Measurements from ENCODE around the gene FBXO30. TPM values are rescaled to one million over a fixed set of nuclear protein-coding genes. Genes with fewer than 3 reads are reported as not detected.

FBXO30 gene
- total RNA-seq = 13.1 TPM
- long read RNA-seq, full-length matches to known transcripts = 11 of 13 reads
- long read RNA-seq, partial matches to known transcripts = 0 of 13 reads
- long read RNA-seq, other reads (novel, unspliced or antisense) = 2 of 13 reads

GRCh38 chr6:145814501-145815308 is at the start of gene FBXO30:
TSS of gene FBXO30 (minus strand) at chr6:145814795. CDS start at chr6:145806405, 8,390 bp downstream.
- intact Hi-C loops (cut with DNase I) = loop anchor here (5.0 to 10.0 kb wide), 3 partner anchors 73 to 730 kb away; partner anchors contain the start of genes RAB32 and SHPRH
- peak; percentile 93 for DNase-seq (ENCODE audit: missing footprints)
- peak; percentile 98 for ATAC-seq

GRCh38 chr6:145863988-145864616 is 49.5 kb upstream of the FBXO30 start:
- ATAC-seq (no peak), DNase-seq (ENCODE audit: missing footprints) (no peak)
- intact Hi-C loops (cut with DNase I) = no loop called here

GRCh38 chr6:145863366-145863765 is 48.8 kb upstream of the FBXO30 start:
- DNase-seq (ENCODE audit: missing footprints) = no peak
- intact Hi-C loops (cut with DNase I) = no loop called here
- no peak for ATAC-seq

GRCh38 chr6:145860562-145860961 is 46.0 kb upstream of the FBXO30 start:
- intact Hi-C loops (cut with DNase I) = no loop called here
- no peak for DNase-seq (ENCODE audit: missing footprints)
- no peak for ATAC-seq

- intact Hi-C loops (cut with DNase I) = no loop called here
- ATAC-seq (peak; percentile 60), DNase-seq (ENCODE audit: missing footprints) (no peak)
Observed at GRCh38 chr6:145850671-145851070, 36.1 kb upstream of the FBXO30 start.

- intact Hi-C loops (cut with DNase I) = no loop called here
- no peak for DNase-seq (ENCODE audit: missing footprints)
- no peak for ATAC-seq
Observed at GRCh38 chr6:145848541-145848940, 33.9 kb upstream of the FBXO30 start.

GRCh38 chr6:145845557-145845956 is 31.0 kb upstream of the FBXO30 start:
- no peak for ATAC-seq
- intact Hi-C loops (cut with DNase I) = no loop called here
- no peak for DNase-seq (ENCODE audit: missing footprints)

- no peak for DNase-seq (ENCODE audit: missing footprints)
- ATAC-seq = no peak
- intact Hi-C loops (cut with DNase I) = no loop called here
Observed at GRCh38 chr6:145844933-145845540, 30.4 kb upstream of the FBXO30 start.

GRCh38 chr6:145842693-145843546 is 28.3 kb upstream of the FBXO30 start:
- intact Hi-C loops (cut with DNase I) = no loop called here
- ATAC-seq (no peak), DNase-seq (ENCODE audit: missing footprints) (no peak)

GRCh38 chr6:145841668-145842067 is 27.1 kb upstream of the FBXO30 start:
- intact Hi-C loops (cut with DNase I) = no loop called here
- ATAC-seq (no peak), DNase-seq (ENCODE audit: missing footprints) (no peak)

GRCh38 chr6:145839653-145840052 is 25.1 kb upstream of the FBXO30 start:
- no peak for ATAC-seq
- no peak for DNase-seq (ENCODE audit: missing footprints)
- intact Hi-C loops (cut with DNase I) = no loop called here

- intact Hi-C loops (cut with DNase I) = no loop called here
- ATAC-seq (no peak), DNase-seq (ENCODE audit: missing footprints) (no peak)
Observed at GRCh38 chr6:145838305-145838704, 23.7 kb upstream of the FBXO30 start.

- intact Hi-C loops (cut with DNase I) = no loop called here
- DNase-seq (ENCODE audit: missing footprints) (no peak), ATAC-seq (no peak)
Observed at GRCh38 chr6:145836772-145837171, 22.2 kb upstream of the FBXO30 start.

- no peak for DNase-seq (ENCODE audit: missing footprints)
- intact Hi-C loops (cut with DNase I) = no loop called here
- ATAC-seq = no peak
Observed at GRCh38 chr6:145836170-145836569, 21.6 kb upstream of the FBXO30 start.

GRCh38 chr6:145830612-145831011 is 16.0 kb upstream of the FBXO30 start:
- DNase-seq (ENCODE audit: missing footprints) (no peak), ATAC-seq (no peak)
- intact Hi-C loops (cut with DNase I) = no loop called here

- ATAC-seq = no peak
- intact Hi-C loops (cut with DNase I) = no loop called here
- no peak for DNase-seq (ENCODE audit: missing footprints)
Observed at GRCh38 chr6:145829950-145830349, 15.4 kb upstream of the FBXO30 start.

GRCh38 chr6:145829102-145829501 is 14.5 kb upstream of the FBXO30 start:
- intact Hi-C loops (cut with DNase I) = no loop called here
- ATAC-seq (peak; percentile 78), DNase-seq (ENCODE audit: missing footprints) (no peak)

- ATAC-seq = no peak
- intact Hi-C loops (cut with DNase I) = no loop called here
- DNase-seq (ENCODE audit: missing footprints) = no peak
Observed at GRCh38 chr6:145824344-145824743, 9.7 kb upstream of the FBXO30 start.
